BLaER1 treated with 17β-estradiol and CSF1 and Interleukin-3, amounts not matched to agents 10 nM and 100 nM (cell line): ENCODE results near the gene MCCC1.

Experiments used
- H3K27ac ChIP-seq, 11 experiments: shearing (Covaris generic); formaldehyde crosslinking; 2 replicates each; pipeline ENCODE4 v1.8.1; 2022
- H3K27me3 ChIP-seq, 11 experiments: shearing (Covaris generic); formaldehyde crosslinking; 2 replicates each; pipeline ENCODE4 v1.8.1; 2022
- H3K36me3 ChIP-seq, 11 experiments: shearing (Covaris generic); formaldehyde crosslinking; 2 replicates each; pipeline ENCODE4 v1.8.1; 2022
- H3K4me1 ChIP-seq, 10 experiments: shearing (Covaris generic); formaldehyde crosslinking; 2 replicates each; pipeline ENCODE4 v1.8.1; 2022
- H3K4me2 ChIP-seq, 11 experiments: shearing (Covaris generic); formaldehyde crosslinking; 2 replicates each; pipeline ENCODE4 v1.8.1; 2022
- H3K4me3 ChIP-seq, 10 experiments: shearing (Covaris generic); formaldehyde crosslinking; 2 replicates each; pipeline ENCODE4 v1.8.1; 2022
- H3K9ac ChIP-seq, 11 experiments: shearing (Covaris generic); formaldehyde crosslinking; 2 replicates each; pipeline ENCODE4 v1.8.1; 2022
- H3K9me3 ChIP-seq, 11 experiments: shearing (Covaris generic); formaldehyde crosslinking; replicated peaks in 1 of 11; 2 replicates each; pipeline ENCODE4 v1.8.1; 2022
- H4K20me1 ChIP-seq, 11 experiments: shearing (Covaris generic); formaldehyde crosslinking; 2 replicates each; pipeline ENCODE4 v1.8.1; 2022
- Cebpa-rat ChIP-seq, 11 experiments: shearing (Covaris generic); IDR thresholded peaks; 2 replicates each; pipeline ENCODE4 v1.8.1; 2022

MCCC1 gene

GRCh38 chr3:183099026-183099837, at the start of gene MCCC1:
TSS of gene MCCC1 (minus strand) at chr3:183099496. CDS start at chr3:183099440, 56 bp downstream.
- H4K20me1 ChIP-seq: peaks cover 0 to 5% (median 0%) of the 10 kb centered on the region in 11 experiments; a peak in 1 of 22 replicates
- no peaks in the 10 kb centered on the region for H3K27me3 ChIP-seq
- peaks cover 18 to 29% (median 23%) of the 10 kb centered on the region in 10 experiments for H3K4me1 ChIP-seq
- H3K4me3 ChIP-seq: peak within 1 kb of the TSS; percentile 80 to 95 (median 90)
- peak within 1 kb of the TSS; percentile 81 to 94 (median 88) for H3K4me2 ChIP-seq
- H3K36me3 ChIP-seq: peaks cover 0 to 32% (median 16%) of the 10 kb centered on the region in 11 experiments; a peak in 16 of 22 replicates
- peak within 1 kb of the TSS; percentile 86 to 95 (median 93) for H3K9ac ChIP-seq
- no peak for TF ChIP-seq Cebpa-rat (IDR thresholded peaks at IDR 0.05)
- no peaks in the 10 kb centered on the region for H3K9me3 ChIP-seq
- H3K27ac ChIP-seq: peak within 1 kb of the TSS; percentile 67 to 95 (median 91)

DNA sequence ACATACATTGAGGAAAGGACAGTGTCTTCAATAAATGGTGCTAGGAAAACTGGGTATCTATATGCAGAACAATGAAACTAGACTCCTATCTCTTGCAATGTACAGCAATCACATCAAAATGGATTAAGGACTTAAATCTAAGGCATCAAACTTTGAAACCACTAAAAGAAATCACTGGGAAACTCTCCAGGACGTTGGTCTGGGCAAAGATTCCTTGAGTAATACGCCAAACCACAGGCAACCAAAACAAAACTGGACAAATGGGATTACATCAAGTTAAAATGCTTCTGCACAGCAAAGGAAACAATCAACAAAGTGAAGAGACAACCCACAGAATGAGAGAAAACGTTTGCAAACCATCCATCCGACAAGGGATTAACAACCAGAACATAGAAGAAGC, 48.8 kb upstream of the MCCC1 start:
- H3K36me3 ChIP-seq: no peaks in the 10 kb centered on the region
- no peaks in the 10 kb centered on the region for H4K20me1 ChIP-seq
- no peak overlapping the region for H3K9ac ChIP-seq
- no peak overlapping the region for H3K27ac ChIP-seq
- H3K4me1 ChIP-seq: peaks cover 26 to 39% (median 32%) of the 10 kb centered on the region in 10 experiments
- H3K4me3 ChIP-seq: no peak overlapping the region
- H3K4me2 ChIP-seq: no peak overlapping the region
- H3K27me3 ChIP-seq: peaks cover 0 to 5% (median 0%) of the 10 kb centered on the region in 11 experiments; a peak in 1 of 22 replicates
- no peak for TF ChIP-seq Cebpa-rat (IDR thresholded peaks at IDR 0.05)
- H3K9me3 ChIP-seq: peaks cover 0 to 4% (median 0%) of the 10 kb centered on the region in 11 experiments; a peak in 1 of 22 replicates

DNA sequence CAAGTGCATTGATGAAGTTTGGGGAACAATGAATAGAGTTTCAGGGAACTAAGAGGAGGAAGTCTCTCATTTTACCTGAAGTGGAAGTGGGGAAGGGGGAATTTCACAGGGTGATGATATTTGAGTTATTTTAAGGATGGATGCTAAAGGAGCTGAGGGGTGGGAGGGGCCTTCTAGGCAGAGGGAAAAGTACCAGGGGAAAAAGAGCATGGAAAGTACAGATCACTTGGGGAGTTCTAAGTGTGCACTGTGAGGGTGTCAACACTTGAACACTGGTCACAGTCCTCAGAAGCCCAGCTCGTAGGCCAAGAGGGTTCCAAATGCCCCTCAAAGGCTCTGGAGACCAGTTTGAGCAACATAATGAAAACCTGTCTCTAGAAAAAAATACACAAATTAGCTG, 45.1 kb upstream of the MCCC1 start:
- TF ChIP-seq Cebpa-rat (IDR thresholded peaks at IDR 0.05): no peak
- 0 out of 22 replicates have a peak overlapping the region, but pooled peaks of 1 of the 11 experiments have one; percentile 14 for H3K4me2 ChIP-seq
- no peaks in the 10 kb centered on the region for H3K27me3 ChIP-seq
- H3K9me3 ChIP-seq: peaks cover 0 to 12% (median 0%) of the 10 kb centered on the region in 11 experiments; a peak in 4 of 22 replicates
- no peak overlapping the region for H3K27ac ChIP-seq
- no peak overlapping the region for H3K4me3 ChIP-seq
- H3K36me3 ChIP-seq: no peaks in the 10 kb centered on the region
- no peaks in the 10 kb centered on the region for H4K20me1 ChIP-seq
- H3K4me1 ChIP-seq: peaks cover 0 to 8% (median 0%) of the 10 kb centered on the region in 10 experiments; a peak in 1 of 20 replicates
- no peak overlapping the region for H3K9ac ChIP-seq

- no peak for TF ChIP-seq Cebpa-rat (IDR thresholded peaks at IDR 0.05)
Observed at GRCh38 chr3:183142199-183142598, 42.9 kb upstream of the MCCC1 start.

GRCh38 chr3:183134844-183135243, 35.5 kb upstream of the MCCC1 start:
- H4K20me1 ChIP-seq: no peaks in the 10 kb centered on the region
- H3K4me2 ChIP-seq: no peak overlapping the region
- no peaks in the 10 kb centered on the region for H3K27me3 ChIP-seq
- H3K9ac ChIP-seq: no peak overlapping the region
- peaks cover 10 to 33% (median 19%) of the 10 kb centered on the region in 11 experiments; a peak in 20 of 22 replicates for H3K9me3 ChIP-seq
- peaks cover 0 to 4% (median 0%) of the 10 kb centered on the region in 10 experiments; a peak in 1 of 20 replicates for H3K4me1 ChIP-seq
- no peak overlapping the region for H3K4me3 ChIP-seq
- no peak overlapping the region for H3K27ac ChIP-seq
- H3K36me3 ChIP-seq: no peaks in the 10 kb centered on the region
- TF ChIP-seq Cebpa-rat (IDR thresholded peaks at IDR 0.05): no peak

More at GRCh38 chr3:183142199-183142598, 42.9 kb upstream of the MCCC1 start:
- Histone ChIP-seq H3K4me2 (no peak overlapping the region), H3K4me3 (no peak overlapping the region), H3K27me3 (no peaks in the 10 kb centered on the region), H3K36me3 (no peaks in the 10 kb centered on the region), H3K4me1 (peaks cover 0 to 8% (median 0%) of the 10 kb centered on the region in 10 experiments; a peak in 1 of 20 replicates), H3K27ac (no peak overlapping the region), H4K20me1 (no peaks in the 10 kb centered on the region), H3K9ac (no peak overlapping the region), H3K9me3 (peaks cover 8 to 28% (median 10%) of the 10 kb centered on the region in 11 experiments; a peak in 18 of 22 replicates)

DNA sequence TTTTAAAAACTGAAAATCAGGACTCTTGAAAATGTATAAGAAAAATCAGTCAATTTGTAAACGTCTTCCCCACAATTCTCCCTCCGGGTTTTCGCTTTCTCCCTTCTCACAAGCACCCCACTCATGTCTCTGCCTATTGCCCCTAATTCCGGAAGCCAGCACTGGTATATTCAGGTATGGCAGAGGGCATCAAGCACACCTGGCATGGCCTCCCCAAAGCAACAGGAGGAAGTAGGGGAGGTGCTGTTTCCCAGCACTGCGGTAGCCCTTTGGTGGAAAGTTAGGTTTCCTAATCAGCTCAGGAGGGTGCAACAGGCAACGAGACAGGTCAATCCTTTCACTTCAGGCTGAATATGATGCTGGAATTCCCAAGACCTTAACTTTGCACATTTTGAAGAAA, 33.1 kb upstream of the MCCC1 start:
- H3K4me3 ChIP-seq: no peak overlapping the region
- H4K20me1 ChIP-seq: no peaks in the 10 kb centered on the region
- H3K36me3 ChIP-seq: 0 out of 22 replicates have a peak, but pooled peaks cover 0 to 5% (median 0%) of the 10 kb centered on the region in 11 experiments
- H3K4me1 ChIP-seq: peaks cover 0 to 17% (median 0%) of the 10 kb centered on the region in 10 experiments; a peak in 6 of 20 replicates
- H3K9ac ChIP-seq: no peak overlapping the region
- H3K27me3 ChIP-seq: no peaks in the 10 kb centered on the region
- peaks cover 15 to 27% (median 21%) of the 10 kb centered on the region in 11 experiments; a peak in 21 of 22 replicates for H3K9me3 ChIP-seq
- no peak overlapping the region for H3K4me2 ChIP-seq
- TF ChIP-seq Cebpa-rat (IDR thresholded peaks at IDR 0.05): no peak
- H3K27ac ChIP-seq: no peak overlapping the region

DNA sequence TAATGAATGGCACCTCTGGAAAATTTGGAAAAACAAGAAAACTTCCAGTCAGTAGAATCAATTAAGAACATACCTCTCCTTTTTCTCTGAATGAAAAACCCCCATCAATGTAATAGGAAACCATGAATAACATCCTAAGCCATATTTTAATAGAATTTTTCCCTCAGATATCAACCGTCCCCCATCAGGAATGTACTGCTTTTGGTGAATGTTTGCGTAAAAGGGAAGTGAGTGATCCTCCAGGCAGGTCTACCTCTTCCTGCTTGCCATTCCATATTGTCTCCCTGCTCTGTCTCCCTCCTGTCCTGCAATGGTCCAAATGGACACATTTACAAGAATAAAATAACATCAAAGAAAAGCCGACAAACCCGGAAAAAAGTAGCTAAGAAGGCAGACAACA, 32.4 kb upstream of the MCCC1 start:
- H3K9me3 ChIP-seq: peaks cover 15 to 27% (median 20%) of the 10 kb centered on the region in 11 experiments; a peak in 21 of 22 replicates
- H3K4me3 ChIP-seq: no peak overlapping the region
- no peaks in the 10 kb centered on the region for H3K27me3 ChIP-seq
- no peak overlapping the region for H3K27ac ChIP-seq
- no peaks in the 10 kb centered on the region for H4K20me1 ChIP-seq
- no peak overlapping the region for H3K4me2 ChIP-seq
- H3K36me3 ChIP-seq: 0 out of 22 replicates have a peak, but pooled peaks cover 0 to 5% (median 0%) of the 10 kb centered on the region in 11 experiments
- H3K4me1 ChIP-seq: peaks cover 0 to 17% (median 0%) of the 10 kb centered on the region in 10 experiments; a peak in 6 of 20 replicates
- no peak overlapping the region for H3K9ac ChIP-seq
- TF ChIP-seq Cebpa-rat (IDR thresholded peaks at IDR 0.05): no peak

GRCh38 chr3:183131186-183131725, 32.0 kb upstream of the MCCC1 start:
- 0 out of 22 replicates have a peak, but pooled peaks cover 0 to 5% (median 0%) of the 10 kb centered on the region in 11 experiments for H3K36me3 ChIP-seq
- no peak overlapping the region for H3K4me2 ChIP-seq
- H4K20me1 ChIP-seq: no peaks in the 10 kb centered on the region
- no peaks in the 10 kb centered on the region for H3K27me3 ChIP-seq
- H3K9me3 ChIP-seq: peaks cover 15 to 27% (median 20%) of the 10 kb centered on the region in 11 experiments; a peak in 21 of 22 replicates
- no peak overlapping the region for H3K4me3 ChIP-seq
- no peak for TF ChIP-seq Cebpa-rat (IDR thresholded peaks at IDR 0.05)
- H3K27ac ChIP-seq: no peak overlapping the region
- H3K9ac ChIP-seq: no peak overlapping the region
- H3K4me1 ChIP-seq: peaks cover 0 to 17% (median 0%) of the 10 kb centered on the region in 10 experiments; a peak in 6 of 20 replicates

DNA sequence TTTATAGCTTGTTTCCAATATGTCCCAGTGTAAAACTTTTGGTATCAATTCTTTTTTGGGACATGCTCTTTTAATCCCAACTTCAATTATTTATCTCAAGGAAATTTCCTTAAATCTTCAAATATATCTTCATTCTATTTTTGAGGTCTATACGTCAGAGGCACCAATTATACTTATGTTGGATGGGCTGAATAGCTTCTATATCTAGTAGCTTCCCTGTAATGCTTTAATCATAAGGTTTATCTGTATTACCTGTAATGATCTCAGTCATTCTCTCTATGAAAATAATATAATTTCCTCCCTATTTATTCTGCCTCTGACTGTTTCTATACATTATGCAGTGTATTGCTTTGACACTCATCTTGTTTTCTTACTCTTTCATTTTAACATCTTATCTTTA, 29.9 kb upstream of the MCCC1 start:
- Histone ChIP-seq H3K27ac (no peak overlapping the region), H3K27me3 (no peaks in the 10 kb centered on the region), H3K4me3 (no peak overlapping the region), H3K9me3 (peaks cover 15 to 27% (median 20%) of the 10 kb centered on the region in 11 experiments; a peak in 21 of 22 replicates), H3K36me3 (0 out of 22 replicates have a peak, but pooled peaks cover 0 to 5% (median 0%) of the 10 kb centered on the region in 11 experiments), H4K20me1 (no peaks in the 10 kb centered on the region), H3K4me1 (peaks cover 0 to 19% (median 0%) of the 10 kb centered on the region in 10 experiments; a peak in 7 of 20 replicates), H3K4me2 (no peak overlapping the region), H3K9ac (no peak overlapping the region)
- TF ChIP-seq Cebpa-rat (IDR thresholded peaks at IDR 0.05): no peak
